ENCODE measurements around the gene ZC3H12D. TPM values are rescaled to one million over a fixed set of nuclear protein-coding genes. Genes with fewer than 3 reads are reported as not detected.
"Not testable (repeated sequence)": the region's sequence is repeated elsewhere in the genome, so short reads cannot be mapped to it uniquely, and the experiment has no call there.

Gene ZC3H12D
- total and polyA plus RNA-seq, 2 donors (not counting 1 experiment from before 2014, with no cell fraction given), result 63.1 to 190 TPM

GRCh38 chr6:149461670-149462069, 23.1 kb downstream of the ZC3H12D start:
- ChIA-PET POLR2A (interaction anchor here (0.6 kb wide), 1 partner anchor 49 kb away, joined by 3 read pairs; no protein-coding TSS in a partner anchor), CTCF (interaction anchor here (1.2 to 9.2 kb wide), 4 partner anchors 29 to 381 kb away, joined by 3 to 65 read pairs (median 6); no protein-coding TSS in a partner anchor)
- no peak overlapping the region for H2AFZ ChIP-seq (ENCODE audit: insufficient read depth, low read depth, low read length, poor library complexity, severe bottlenecking)
- no peak overlapping the region for H3K9ac ChIP-seq (ENCODE audit: low read length)
- intact Hi-C loops (cut with micrococcal nuclease), result no loop called here
- 94% methylated on average over 2 of the region's 5 CpGs for WGBS (ENCODE audit: insufficient coverage)
- Mint-ChIP-seq H3K27ac (peak overlapping the region; percentile 17), H3K9me3 (ENCODE audit: insufficient read depth) (no peaks in the 10 kb centered on the region), H3K4me1 (peaks cover 51% of the 10 kb centered on the region), H3K27me3 (no peaks in the 10 kb centered on the region), H3K4me3 (no peak overlapping the region)
- ATAC-seq (ENCODE audit: low read depth) (no peak), DNase-seq (no peak)
- TF ChIP-seq EZH2 (IDR thresholded peaks at IDR 0.05; ENCODE audit: borderline replicate concordance, insufficient read depth, low read depth, low read length, poor library complexity, severe bottlenecking) (no peak), CTCF (IDR thresholded peaks at IDR 0.05) (no peak)
- H3K4me2 ChIP-seq (replicated peaks; ENCODE audit: low read depth, low read length, poor library complexity, severe bottlenecking), result no peak overlapping the region
- H4K20me1 ChIP-seq (ENCODE audit: control insufficient read depth, insufficient read depth, low read length, poor library complexity, severe bottlenecking), result peaks cover 45% of the 10 kb centered on the region
- H3K27ac ChIP-seq (ENCODE audit: low read length in 2 of 2), result peak overlapping the region in 1 of 2 donors; percentile 49
- H3K79me2 ChIP-seq (ENCODE audit: control insufficient read depth, insufficient read depth, low read length), result peaks cover 96% of the 10 kb centered on the region
- no peaks in the 10 kb centered on the region for H3K27me3 ChIP-seq (replicated peaks in 1 of 4; ENCODE audit: control extremely low read depth in 1 of 4, control insufficient read depth in 3 of 4, insufficient read depth in 4 of 4, low read length in 3 of 4)
- H3K9me3 ChIP-seq (ENCODE audit: control extremely low read depth in 1 of 3, control insufficient read depth in 2 of 3, insufficient read depth in 1 of 3, low read length in 2 of 3), result peaks cover 0 to 11% (median 0%) of the 10 kb centered on the region in 3 donors
- H3K36me3 ChIP-seq (replicated peaks in 1 of 2; ENCODE audit: control extremely low read depth in 1 of 2, control insufficient read depth in 1 of 2, extremely low read depth in 1 of 2, insufficient read depth in 2 of 2, low read length in 1 of 2), result peaks cover 9 to 86% of the 10 kb centered on the region in 2 experiments
- no peak overlapping the region for H3K4me3 ChIP-seq (ENCODE audit: control extremely low read depth in 1 of 5, extremely low read depth in 1 of 5, insufficient read depth in 1 of 5, low read depth in 2 of 5, low read length in 4 of 5)
- H3K4me1 ChIP-seq (ENCODE audit: control insufficient read depth in 2 of 2, insufficient read depth in 2 of 2, low read length in 2 of 2), result peaks cover 34 to 38% of the 10 kb centered on the region in 2 donors

GRCh38 chr6:149460249-149460648, 24.6 kb downstream of the ZC3H12D start:
- H3K79me2 ChIP-seq (ENCODE audit: control insufficient read depth, insufficient read depth, low read length), result peaks cover 86% of the 10 kb centered on the region
- H3K4me3 Mint-ChIP-seq; DNase-seq; H3K9me3 Mint-ChIP-seq (ENCODE audit: insufficient read depth); H3K27me3 ChIP-seq (replicated peaks in 1 of 4; ENCODE audit: control extremely low read depth in 1 of 4, control insufficient read depth in 3 of 4, insufficient read depth in 4 of 4, low read length in 3 of 4); H3K27me3 Mint-ChIP-seq; H3K27ac Mint-ChIP-seq; H3K9ac ChIP-seq (ENCODE audit: low read length); H3K4me3 ChIP-seq (ENCODE audit: control extremely low read depth in 1 of 5, extremely low read depth in 1 of 5, insufficient read depth in 1 of 5, low read depth in 2 of 5, low read length in 4 of 5); ATAC-seq (ENCODE audit: low read depth); H3K4me2 ChIP-seq (replicated peaks; ENCODE audit: low read depth, low read length, poor library complexity, severe bottlenecking); H2AFZ ChIP-seq (ENCODE audit: insufficient read depth, low read depth, low read length, poor library complexity, severe bottlenecking); H3K9me3 ChIP-seq (ENCODE audit: control extremely low read depth in 1 of 3, control insufficient read depth in 2 of 3, insufficient read depth in 1 of 3, low read length in 2 of 3); H3K27ac ChIP-seq (ENCODE audit: low read length in 2 of 2); intact Hi-C loops (cut with micrococcal nuclease): not testable (repeated sequence)
- POLR2A ChIA-PET, result interaction anchor here (0.7 to 1.1 kb wide), 2 partner anchors 21 to 143 kb away, joined by 4 read pairs; partner anchors contain the start of gene TAB2
- peaks cover 39% of the 10 kb centered on the region for H3K4me1 Mint-ChIP-seq
- peaks cover 9 to 90% of the 10 kb centered on the region in 2 experiments for H3K36me3 ChIP-seq (replicated peaks in 1 of 2; ENCODE audit: control extremely low read depth in 1 of 2, control insufficient read depth in 1 of 2, extremely low read depth in 1 of 2, insufficient read depth in 2 of 2, low read length in 1 of 2)
- CTCF ChIA-PET, result interaction anchor here (9.2 kb wide), 1 partner anchor 56 kb away, joined by 65 read pairs; no protein-coding TSS in a partner anchor
- peaks cover 49% of the 10 kb centered on the region for H4K20me1 ChIP-seq (ENCODE audit: control insufficient read depth, insufficient read depth, low read length, poor library complexity, severe bottlenecking)
- WGBS (ENCODE audit: insufficient coverage), result 100% methylated on average over 3 of the region's 3 CpGs
- peaks cover 20 to 23% of the 10 kb centered on the region in 2 donors for H3K4me1 ChIP-seq (ENCODE audit: control insufficient read depth in 2 of 2, insufficient read depth in 2 of 2, low read length in 2 of 2)

Measured in B cell (primary cell).